ENCODE results near the gene TNFSF11.

- TF ChIP-seq CTCF (IDR thresholded peaks at IDR 0.05; ENCODE audit: low read length) (no peak), EZH2 (IDR thresholded peaks at IDR 0.05; ENCODE audit: borderline replicate concordance, low read length) (no peak)
Observed at GRCh38 chr13:42656161-42656560, 82.2 kb downstream of the TNFSF11 start.

All from OCI-LY1 (cell line).